Motor neuron (in vitro differentiated cells): ENCODE data around the gene SHC1. TPM values are rescaled to one million over a fixed set of nuclear protein-coding genes. Genes with fewer than 3 reads are reported as not detected.

Experiments used
- ATAC-seq, 8 experiments: fragments of 200-7000 bp; cut with Tn5 transposase; replicated peaks in 6 of 8; 2 replicates each; pipeline ENCODE4 v1.8.0; 2021; ENCODE audit warnings: mild to moderate bottlenecking in 8 of 8, moderate library complexity in 8 of 8
- H3K27ac ChIP-seq, 2 donors: fragments of 250-450 bp; sonication (Bioruptor Pico); 2 replicates each; pipeline ENCODE4 v1.9.0; 2021; ENCODE audit warnings: antibody characterized with exemption in 2 of 2, mild to moderate bottlenecking in 2 of 2, moderate library complexity in 1 of 2
- H3K4me1 ChIP-seq, 2 donors: fragments of 250-450 bp; sonication (Bioruptor Pico); replicated peaks in 1 of 2; 2 replicates each; pipeline ENCODE4 v1.6.1; 2021; ENCODE audit warnings: antibody characterized with exemption in 2 of 2, mild to moderate bottlenecking in 2 of 2, moderate library complexity in 1 of 2
- H3K4me3 ChIP-seq, 5 donors: fragments of 250-450 bp; sonication (Bioruptor Pico); 2 replicates each; pipeline ENCODE4 v1.9.0; 2021; ENCODE audit warnings: antibody characterized with exemption in 5 of 5, mild to moderate bottlenecking in 5 of 5, moderate library complexity in 4 of 5
- WGBS, 10 experiments: fragments of 450-650 bp; shearing (Covaris generic); methylation state at CpG; one replicate each; pipeline ENCODE4 v1.0.0; 2022; 5-methylcytosine and 5-hydroxymethylcytosine counted together
- in situ Hi-C, 9 experiments: fragments of 400-800 bp; cut with MboI; loops; one replicate each; pipeline ENCODE4 v1.15.0; 2021; ENCODE audit warnings: low sequenced_read_pairs in 9 of 9, low pct_unique_long_range_greater_than_20kb in 2 of 9; ENCODE audit not compliant: unreplicated experiment in 9 of 9
- total RNA-seq, 8 experiments: library from RNA; unstranded; fragments of 300-600 nt; gene quantifications; 2 replicates each; pipeline versions ENCODE4 v1.2.3 to v1.2.4, GENCODE V29; 2022

The SHC1 gene
- total RNA-seq, result 100 to 1,000 TPM in 2 of 8 experiments, 10 to 100 TPM in 6; 24.8 to 184 (median 53.5) TPM

DNA sequence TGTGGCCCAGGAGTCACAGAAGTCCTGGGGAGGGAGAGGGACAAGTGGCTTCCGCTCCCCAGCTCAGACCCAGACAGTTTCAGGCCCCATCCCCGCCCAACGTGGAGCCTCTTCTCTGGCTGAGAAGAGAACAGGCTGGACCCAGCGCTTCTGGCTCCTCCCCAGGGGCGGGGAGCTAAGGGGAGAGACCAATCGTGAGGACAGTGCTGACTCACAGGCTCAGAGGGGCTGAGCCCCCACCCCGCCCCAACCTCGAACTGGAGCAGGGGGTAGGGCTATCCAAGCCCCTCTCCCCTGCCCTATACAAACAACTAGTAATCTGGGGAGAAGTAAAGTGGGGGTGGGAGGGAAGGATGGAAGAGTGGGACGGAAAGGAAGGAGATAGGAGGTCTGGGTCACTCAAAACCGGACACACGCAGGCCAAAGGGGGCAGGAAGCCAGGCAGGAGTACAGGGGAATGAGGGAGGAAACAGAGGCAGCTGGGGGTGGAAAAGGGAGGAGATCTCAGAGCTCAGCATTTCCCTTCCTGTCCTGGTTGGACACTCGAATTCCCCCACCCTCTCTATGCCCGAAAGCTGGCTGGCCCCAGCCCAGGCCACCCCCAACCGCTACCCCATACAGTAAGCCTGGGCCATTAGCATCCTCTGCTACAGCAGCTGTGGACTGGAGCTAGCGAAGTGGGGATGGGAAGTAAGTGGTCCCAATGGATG lies at the start of gene SHC1:
TSS of gene SHC1 (minus strand) at position 117 of the 710 bp plus-strand sequence. CDS start 221 bp downstream, outside the sequence.
- in situ Hi-C loops, result loop anchor here in 2 of 9 experiments (25.0 kb wide), 1 partner anchor 92 kb away; the partner anchor contains the start of genes ADAM15 (in 2 of the 2) and EFNA4 (in 2 of the 2)
- peak within 1 kb of the TSS; percentile 27 to 50 (median 45) for H3K4me3 ChIP-seq
- peak within 1 kb of the TSS; percentile 70 to 81 for H3K27ac ChIP-seq
- H3K4me1 ChIP-seq, result peaks cover 32 to 34% of the 10 kb centered on the region in 2 donors
- ATAC-seq, result peak; percentile 35 to 73 (median 68)
- WGBS, 10 experiments, result 0 to 40% (median 8%) methylated on average over 1 to 7 of the region's 15 CpGs; no CpG with 5 or more reads in 7 of the 10 experiments

GRCh38 chr1:155019377-155020245 lies 49.1 kb upstream of the SHC1 start:
- ATAC-seq, result no peak
- Histone ChIP-seq H3K27ac (no peak overlapping the region), H3K4me3 (no peak overlapping the region), H3K4me1 (peaks cover 13 to 15% of the 10 kb centered on the region in 2 donors)
- in situ Hi-C loops, result no loop called here
- WGBS, 10 experiments, result 50 to 96% (median 72%) methylated on average over 4 to 10 of the region's 11 CpGs; no CpG with 5 or more reads in 3 of the 10 experiments

GRCh38 chr1:155018617-155019348 lies 48.2 kb upstream of the SHC1 start:
- no peak for ATAC-seq
- 71 to 92% (median 82%) methylated on average over 1 to 5 of the region's 8 CpGs; no CpG with 5 or more reads in 4 of the 10 experiments for WGBS, 10 experiments
- Histone ChIP-seq H3K4me3 (no peak overlapping the region), H3K4me1 (peaks cover 13 to 15% of the 10 kb centered on the region in 2 donors), H3K27ac (no peak overlapping the region)
- in situ Hi-C loops, result no loop called here

DNA sequence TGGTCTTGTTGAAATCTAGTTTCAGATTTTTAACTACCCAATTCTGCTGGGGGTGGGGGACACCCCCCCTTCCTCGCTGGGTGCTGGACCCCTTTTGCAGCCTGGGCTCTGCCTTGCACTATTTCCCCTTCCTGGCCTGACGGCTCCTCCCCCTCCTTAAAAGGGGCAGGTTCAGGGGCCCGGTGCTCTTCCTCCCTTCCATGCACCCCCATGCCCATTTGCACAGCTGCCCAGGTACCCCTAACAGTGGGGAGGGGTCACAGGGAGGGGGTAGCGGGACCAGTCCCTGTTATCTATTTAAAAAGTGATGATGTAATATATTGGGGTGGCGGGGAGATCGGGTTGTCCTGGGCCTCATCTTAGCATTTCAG lies 47.4 kb upstream of the SHC1 start:
- ATAC-seq, result no peak
- H3K4me3 ChIP-seq, result peak overlapping the region in 2 of 5 donors; percentile 5 to 12

DNA sequence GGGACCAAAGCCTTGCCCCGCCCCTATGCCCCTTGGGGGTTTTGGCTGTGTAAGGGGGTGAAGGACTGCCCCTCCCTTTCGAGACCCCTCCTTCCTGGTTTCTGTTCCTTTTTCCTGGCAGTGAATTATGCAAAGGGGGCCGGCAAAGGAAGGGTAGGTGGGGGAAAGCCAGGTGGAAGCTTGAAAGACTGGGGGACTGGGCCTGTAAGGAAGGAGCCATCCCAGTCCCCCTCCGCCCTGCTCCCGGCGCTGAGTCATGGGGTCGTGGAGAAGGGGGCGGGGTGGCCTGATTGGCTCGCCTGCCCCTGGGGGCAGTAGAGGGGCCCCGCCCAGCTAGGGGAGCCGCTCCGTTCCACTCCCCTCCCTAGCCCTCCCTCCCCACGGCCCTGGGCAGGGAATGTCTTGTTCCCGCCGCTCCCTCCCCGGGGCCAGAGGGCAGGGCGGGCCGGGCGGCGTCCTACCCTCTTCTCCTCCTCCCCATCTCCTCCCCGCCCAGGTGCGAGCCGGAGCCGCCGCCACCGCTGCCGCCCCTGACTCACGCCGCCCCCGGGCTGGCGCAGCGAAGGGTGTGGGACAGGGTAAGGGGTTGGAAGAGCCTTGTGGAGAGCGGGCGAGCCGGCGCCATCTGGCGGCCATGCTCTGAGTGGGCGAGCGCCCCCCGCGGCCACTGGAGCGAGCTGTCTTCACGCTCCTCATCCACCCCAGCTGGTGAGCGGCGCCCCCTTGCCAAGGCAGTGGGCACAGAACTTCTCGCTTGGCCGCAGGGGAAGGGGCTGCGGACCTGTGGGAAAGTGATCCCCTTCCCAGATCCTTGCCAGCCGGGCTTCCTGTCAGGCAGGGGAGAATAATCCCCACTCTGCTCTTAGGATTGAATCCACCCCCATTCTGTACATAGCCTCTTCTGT lies 46.7 kb upstream of the SHC1 start:
- peak; percentile 85 to 94 (median 92) for ATAC-seq
- Histone ChIP-seq H3K4me1 (peaks cover 16 to 20% of the 10 kb centered on the region in 2 donors), H3K4me3 (peak overlapping the region; percentile 5 to 14 (median 14)), H3K27ac (peak overlapping the region; percentile 3 to 87)
- WGBS, 10 experiments, result 0 to 100% (median 42%) methylated on average over 1 to 8 of the region's 49 CpGs; no CpG with 5 or more reads in 4 of the 10 experiments
- in situ Hi-C loops, result no loop called here

More for the DNA sequence above, 47.4 kb upstream of the SHC1 start:
- H3K4me1 ChIP-seq, result peaks cover 13 to 15% of the 10 kb centered on the region in 2 donors
- H3K27ac ChIP-seq, result peak overlapping the region in 1 of 2 donors; percentile 87
- in situ Hi-C loops, result no loop called here
- 46 to 84% (median 68%) methylated on average over 1 to 3 of the region's 6 CpGs; no CpG with 5 or more reads in 6 of the 10 experiments for WGBS, 10 experiments

- H3K4me3 ChIP-seq, result no peak overlapping the region
- ATAC-seq, result no peak
- 80 to 100% (median 95%) methylated on average over 2 to 14 of the region's 26 CpGs; no CpG with 5 or more reads in 6 of the 10 experiments for WGBS, 10 experiments
- in situ Hi-C loops, result no loop called here
- H3K27ac ChIP-seq, result peak overlapping the region in 1 of 2 donors; percentile 87
- H3K4me1 ChIP-seq, result peaks cover 25 to 27% of the 10 kb centered on the region in 2 donors
Measured at GRCh38 chr1:155016231-155016831, 45.8 kb upstream of the SHC1 start.

GRCh38 chr1:155015527-155016230 lies 45.1 kb upstream of the SHC1 start:
- in situ Hi-C loops, result no loop called here
- H3K4me1 ChIP-seq, result peaks cover 31 to 33% of the 10 kb centered on the region in 2 donors
- 95 to 100% (median 100%) methylated on average over 1 to 7 of the region's 16 CpGs; no CpG with 5 or more reads in 6 of the 10 experiments for WGBS, 10 experiments
- H3K4me3 ChIP-seq, result no peak overlapping the region
- ATAC-seq, result no peak
- no peak overlapping the region for H3K27ac ChIP-seq

DNA sequence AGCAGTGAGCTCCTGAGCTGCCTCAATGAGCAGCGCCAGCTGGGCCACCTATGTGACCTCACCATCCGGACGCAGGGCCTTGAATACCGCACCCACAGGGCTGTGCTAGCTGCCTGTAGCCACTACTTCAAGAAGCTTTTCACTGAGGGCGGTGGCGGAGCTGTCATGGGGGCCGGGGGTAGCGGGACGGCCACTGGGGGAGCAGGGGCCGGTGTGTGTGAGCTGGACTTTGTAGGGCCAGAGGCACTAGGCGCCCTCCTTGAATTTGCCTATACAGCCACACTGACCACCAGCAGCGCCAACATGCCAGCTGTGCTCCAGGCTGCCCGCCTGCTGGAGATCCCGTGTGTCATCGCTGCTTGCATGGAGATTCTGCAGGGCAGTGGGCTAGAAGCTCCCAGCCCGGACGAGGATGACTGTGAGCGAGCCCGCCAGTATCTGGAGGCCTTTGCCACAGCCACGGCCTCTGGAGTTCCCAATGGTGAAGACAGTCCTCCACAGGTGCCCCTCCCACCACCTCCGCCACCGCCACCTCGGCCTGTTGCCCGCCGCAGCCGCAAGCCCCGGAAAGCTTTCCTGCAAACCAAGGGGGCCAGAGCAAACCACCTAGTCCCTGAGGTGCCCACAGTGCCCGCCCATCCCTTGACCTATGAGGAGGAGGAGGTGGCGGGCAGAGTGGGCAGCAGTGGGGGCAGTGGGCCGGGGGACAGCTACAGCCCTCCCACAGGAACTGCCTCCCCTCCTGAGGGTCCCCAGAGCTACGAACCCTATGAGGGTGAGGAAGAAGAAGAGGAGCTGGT lies 44.4 kb upstream of the SHC1 start:
- 60 to 100% (median 90%) methylated on average over 1 to 6 of the region's 31 CpGs; no CpG with 5 or more reads in 6 of the 10 experiments for WGBS, 10 experiments
- H3K27ac ChIP-seq, result no peak overlapping the region
- H3K4me3 ChIP-seq, result no peak overlapping the region
- no peak for ATAC-seq
- H3K4me1 ChIP-seq, result peaks cover 32 to 33% of the 10 kb centered on the region in 2 donors
- in situ Hi-C loops, result no loop called here

DNA sequence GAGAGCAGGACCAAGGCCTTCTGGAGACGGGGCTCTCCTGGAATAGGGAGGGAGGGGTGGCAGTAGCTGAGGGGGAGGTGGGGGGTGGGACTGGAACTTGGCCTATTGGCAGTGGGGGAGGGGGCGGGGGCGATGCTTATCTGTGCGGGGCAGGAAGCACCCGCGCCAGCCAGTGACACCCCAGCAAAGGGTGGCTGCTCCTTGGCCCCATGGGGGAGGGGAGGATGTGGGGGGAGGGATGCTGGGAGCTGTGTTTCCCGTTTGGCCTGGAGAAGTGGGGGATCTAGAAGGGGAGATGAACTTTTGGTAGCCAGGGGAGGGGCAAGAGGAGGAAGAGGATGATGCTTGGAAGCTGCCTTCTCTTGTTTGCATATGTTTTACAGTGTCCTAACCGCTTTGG lies 43.1 kb upstream of the SHC1 start:
- H3K4me1 ChIP-seq, result peaks cover 32 to 35% of the 10 kb centered on the region in 2 donors
- 100% methylated on average over 1 of the region's 8 CpGs; no CpG with 5 or more reads in 8 of the 10 experiments for WGBS, 10 experiments
- no peak for ATAC-seq
- H3K4me3 ChIP-seq, result no peak overlapping the region
- in situ Hi-C loops, result no loop called here
- no peak overlapping the region for H3K27ac ChIP-seq

DNA sequence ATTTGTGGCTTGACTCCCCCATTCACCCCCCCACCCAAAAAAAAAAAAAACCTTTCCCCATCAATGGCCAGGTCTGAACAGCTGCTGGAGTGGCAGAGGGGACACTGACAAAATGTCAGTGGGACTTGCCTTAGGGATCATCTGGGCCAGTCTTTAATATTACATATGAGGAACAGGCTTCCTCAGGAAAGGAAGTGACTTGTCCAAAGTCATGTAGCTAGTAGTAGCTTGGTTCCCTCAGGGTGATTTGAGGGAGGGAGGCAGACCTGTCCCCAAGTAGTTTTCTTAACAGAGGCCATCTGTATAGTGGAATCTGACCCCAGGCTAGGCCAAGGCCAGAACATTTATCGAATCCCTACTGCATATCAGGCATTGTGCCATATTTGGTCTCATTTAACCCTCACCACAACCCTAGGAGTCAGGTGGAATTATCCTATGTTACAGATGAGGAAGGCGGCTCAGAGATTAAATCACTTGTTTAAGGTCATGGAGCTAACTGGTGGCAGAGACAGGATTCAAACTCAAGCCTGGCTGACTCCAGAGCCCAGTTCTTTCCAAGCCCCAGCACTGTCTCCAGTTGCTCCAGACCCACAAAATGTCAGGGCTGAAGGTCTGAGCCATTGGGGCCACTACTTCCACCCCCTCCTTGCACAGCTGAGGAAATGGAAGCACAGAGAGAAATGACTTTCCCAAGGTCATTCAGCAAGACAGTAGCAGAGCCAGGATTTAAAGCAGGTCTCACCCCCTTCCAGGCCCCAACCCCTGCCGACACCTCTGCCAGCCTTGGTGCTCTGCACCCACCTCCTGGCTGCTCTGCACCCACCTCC lies 42.4 kb upstream of the SHC1 start:
- 0 to 100% (median 87%) methylated on average over 1 to 3 of the region's 3 CpGs; no CpG with 5 or more reads in 2 of the 10 experiments for WGBS, 10 experiments
- Histone ChIP-seq H3K4me1 (peaks cover 37 to 38% of the 10 kb centered on the region in 2 donors), H3K27ac (peak overlapping the region in 1 of 2 donors; percentile 51), H3K4me3 (no peak overlapping the region)
- ATAC-seq, result no peak
- in situ Hi-C loops, result no loop called here
